Lower leg skin (tissue), 3 donors: ENCODE data around the gene KCNJ11.

ENCODE experiments used
- CTCF ChIP-seq, 3 donors: fragments of 450-650 bp; IDR thresholded peaks; one replicate each; pipeline ENCODE4 v1.5.1; 2016; ENCODE audit warnings: antibody characterized with exemption in 3 of 3, mild to moderate bottlenecking in 3 of 3, moderate library complexity in 2 of 3
- POLR2A ChIP-seq, 2 donors: fragments of 450-650 bp; IDR thresholded peaks; one replicate each; pipeline ENCODE4 v1.6.1; 2016 to 2017; ENCODE audit warnings: antibody characterized with exemption in 2 of 2, mild to moderate bottlenecking in 1 of 2, moderate library complexity in 1 of 2

- TF ChIP-seq POLR2A (IDR thresholded peaks at IDR 0.05) = no peak
- no peak for TF ChIP-seq CTCF (IDR thresholded peaks at IDR 0.05)
Measured at GRCh38 chr11:17395978-17396377, 7.5 kb upstream of the KCNJ11 start.
